HG02981 (cell line): ENCODE data around the gene LPIN1.

Experiments
- ATAC-seq: cut with Tn5 transposase; IDR thresholded peaks from one replicate; pipeline ENCODE4 v1.9.1; 2021; ENCODE audit warnings: mild to moderate bottlenecking, moderate library complexity; ENCODE audit not compliant: unreplicated experiment

Gene LPIN1

GRCh38 chr2:11778923-11779757, 32.7 kb downstream of the LPIN1 start:
- peak; percentile 82 for ATAC-seq

DNA sequence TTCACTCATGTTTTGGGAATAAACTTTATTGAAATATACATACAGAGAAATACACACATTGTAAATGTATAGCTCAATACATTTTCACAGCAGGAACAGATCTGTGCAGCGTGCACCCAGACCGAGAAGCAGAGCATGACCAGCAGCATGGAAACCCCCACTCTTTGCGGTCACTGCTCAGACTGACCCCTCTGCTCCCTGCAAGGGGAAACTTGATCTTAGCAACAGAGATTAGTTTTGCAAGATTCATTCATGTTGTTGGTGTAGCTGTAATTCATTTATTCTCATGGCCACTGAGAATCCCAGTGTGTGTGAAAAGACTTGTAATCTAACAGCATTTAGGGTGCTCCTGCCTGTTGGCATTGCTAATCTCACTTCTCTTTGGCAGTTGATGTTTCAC, 35.2 kb downstream of the LPIN1 start:
- no peak for ATAC-seq

DNA sequence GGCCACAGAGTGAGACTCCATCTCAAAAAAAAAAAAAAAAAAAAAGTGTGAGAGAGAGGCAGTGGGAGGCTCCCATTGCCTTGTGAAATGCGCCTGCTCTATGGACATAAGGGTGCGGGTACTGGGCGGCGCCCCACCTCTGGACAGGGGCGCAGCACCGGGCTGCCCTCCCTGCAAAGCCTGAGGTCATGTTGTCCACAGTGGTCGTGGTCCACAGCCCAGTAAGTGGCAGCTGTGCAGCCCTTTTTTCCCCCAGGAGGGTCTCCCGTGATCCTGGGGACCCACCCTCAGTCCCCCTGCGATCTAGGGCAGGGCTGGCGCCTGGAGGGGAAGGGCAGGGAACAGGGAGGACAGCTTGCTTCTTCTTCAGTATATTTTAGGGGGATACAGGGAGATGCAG, 37.8 kb downstream of the LPIN1 start:
- ATAC-seq: no peak

GRCh38 chr2:11784747-11785610, 38.5 kb downstream of the LPIN1 start:
- ATAC-seq: no peak

DNA sequence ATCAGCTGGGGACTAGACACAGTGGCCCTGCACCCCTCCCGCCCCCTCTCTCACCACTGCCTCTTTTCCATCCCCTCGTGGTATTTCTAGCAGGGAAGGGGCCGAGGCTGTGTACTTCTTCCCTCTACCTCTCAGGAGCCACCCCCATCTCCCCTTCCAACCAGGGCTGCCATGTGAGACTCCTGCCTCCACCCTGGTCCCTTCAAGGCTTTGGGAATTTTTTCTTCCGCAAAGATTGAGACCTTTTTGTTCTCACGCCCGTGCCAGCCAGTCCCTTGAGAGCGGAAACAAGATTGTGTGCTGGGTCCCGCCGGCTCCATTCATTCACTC, 39.1 kb downstream of the LPIN1 start:
- no peak for ATAC-seq

DNA sequence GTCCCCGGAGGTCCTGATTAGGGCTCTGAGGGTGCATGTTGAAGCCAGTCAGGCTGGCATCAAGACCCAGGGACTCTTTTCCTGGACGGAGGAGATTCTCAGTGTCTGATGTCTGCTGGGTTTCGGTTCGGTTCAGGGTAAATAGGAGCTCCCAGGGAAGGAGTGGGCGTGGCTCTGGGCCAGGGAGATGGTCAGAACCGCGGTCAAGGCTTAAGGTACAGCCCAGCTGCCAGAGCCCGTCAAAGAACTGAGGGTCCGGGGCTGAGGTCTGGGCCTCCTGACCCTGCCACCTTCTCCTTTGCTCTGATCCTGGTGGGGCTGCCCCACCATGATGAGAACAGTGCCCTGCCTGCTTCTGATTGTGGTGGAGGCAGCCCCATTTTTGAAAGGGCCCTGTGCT, 39.8 kb downstream of the LPIN1 start:
- ATAC-seq: no peak

DNA sequence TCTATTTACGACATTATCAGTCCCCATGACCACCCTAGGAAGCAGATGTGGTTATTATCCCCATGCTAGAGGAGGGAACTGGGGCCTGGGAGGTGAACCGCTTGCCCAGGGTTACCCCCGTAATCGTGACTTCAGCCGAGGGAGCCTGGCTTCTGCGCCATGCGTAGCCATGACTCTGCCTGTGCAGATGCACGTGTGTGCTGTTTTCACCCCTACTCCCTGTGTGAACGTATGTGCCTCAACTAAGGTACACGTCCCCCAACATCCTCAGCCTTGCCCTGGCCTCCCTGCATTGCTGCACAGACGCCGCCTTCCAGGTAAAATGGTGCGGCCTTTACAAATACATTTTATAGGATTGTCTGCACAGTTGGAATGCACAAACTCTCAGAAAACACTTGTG, 40.2 kb downstream of the LPIN1 start:
- ATAC-seq: no peak

GRCh38 chr2:11787991-11788390, 41.6 kb downstream of the LPIN1 start:
- ATAC-seq: no peak

DNA sequence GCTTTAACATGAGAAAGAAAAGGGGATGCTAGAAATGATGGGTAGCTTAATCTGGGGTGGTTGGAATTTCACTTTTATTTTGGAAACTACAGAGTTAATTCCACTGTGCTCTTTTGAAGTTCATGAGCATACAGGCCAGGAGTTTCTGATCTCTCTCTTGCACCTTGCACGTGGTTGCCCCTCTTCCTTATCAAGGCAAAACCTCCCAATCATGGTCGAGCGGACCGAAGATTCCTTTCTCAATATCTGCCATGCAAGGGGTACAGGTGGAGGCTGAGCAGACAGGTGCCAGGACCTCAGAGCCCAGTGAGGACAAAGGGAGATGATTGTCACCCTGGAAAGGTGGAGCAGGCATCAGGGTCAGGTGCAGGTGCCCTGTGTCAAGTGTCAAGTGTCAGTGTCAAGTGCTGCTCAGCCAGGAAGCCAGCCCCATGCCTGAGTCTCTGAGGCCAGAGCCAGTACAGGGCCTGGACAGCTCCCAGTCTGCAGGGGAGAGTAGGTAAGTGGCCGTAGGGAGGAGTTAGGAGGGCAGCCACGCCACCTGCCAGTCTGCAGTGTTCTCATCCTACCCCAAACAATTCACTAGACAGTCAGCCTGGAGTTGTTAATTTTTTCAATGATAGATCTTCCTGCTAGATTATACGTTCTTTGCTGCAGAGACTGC, 42.2 kb downstream of the LPIN1 start:
- no peak for ATAC-seq

- ATAC-seq: no peak
Measured at GRCh38 chr2:11789243-11789642, 42.8 kb downstream of the LPIN1 start.

GRCh38 chr2:11790228-11790627, 43.8 kb downstream of the LPIN1 start:
- no peak for ATAC-seq

DNA sequence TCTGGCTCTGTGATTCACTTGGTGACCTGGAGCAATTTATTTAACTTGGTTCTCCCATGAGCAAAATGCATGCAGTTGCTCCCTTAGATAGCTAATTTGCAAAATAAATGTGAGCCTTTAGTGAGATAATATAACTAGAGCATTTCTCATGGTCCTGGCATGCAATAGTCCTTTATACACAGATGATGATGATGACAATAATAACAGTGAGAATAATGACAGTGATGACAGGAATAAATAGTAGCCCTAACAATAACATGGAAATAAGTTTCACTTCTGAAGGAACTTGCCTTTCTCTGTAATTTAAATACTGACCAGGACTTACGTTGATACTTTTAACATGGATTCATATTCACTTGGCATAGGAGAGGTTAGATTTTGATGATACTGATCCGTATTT, 49.2 kb downstream of the LPIN1 start:
- no peak for ATAC-seq

DNA sequence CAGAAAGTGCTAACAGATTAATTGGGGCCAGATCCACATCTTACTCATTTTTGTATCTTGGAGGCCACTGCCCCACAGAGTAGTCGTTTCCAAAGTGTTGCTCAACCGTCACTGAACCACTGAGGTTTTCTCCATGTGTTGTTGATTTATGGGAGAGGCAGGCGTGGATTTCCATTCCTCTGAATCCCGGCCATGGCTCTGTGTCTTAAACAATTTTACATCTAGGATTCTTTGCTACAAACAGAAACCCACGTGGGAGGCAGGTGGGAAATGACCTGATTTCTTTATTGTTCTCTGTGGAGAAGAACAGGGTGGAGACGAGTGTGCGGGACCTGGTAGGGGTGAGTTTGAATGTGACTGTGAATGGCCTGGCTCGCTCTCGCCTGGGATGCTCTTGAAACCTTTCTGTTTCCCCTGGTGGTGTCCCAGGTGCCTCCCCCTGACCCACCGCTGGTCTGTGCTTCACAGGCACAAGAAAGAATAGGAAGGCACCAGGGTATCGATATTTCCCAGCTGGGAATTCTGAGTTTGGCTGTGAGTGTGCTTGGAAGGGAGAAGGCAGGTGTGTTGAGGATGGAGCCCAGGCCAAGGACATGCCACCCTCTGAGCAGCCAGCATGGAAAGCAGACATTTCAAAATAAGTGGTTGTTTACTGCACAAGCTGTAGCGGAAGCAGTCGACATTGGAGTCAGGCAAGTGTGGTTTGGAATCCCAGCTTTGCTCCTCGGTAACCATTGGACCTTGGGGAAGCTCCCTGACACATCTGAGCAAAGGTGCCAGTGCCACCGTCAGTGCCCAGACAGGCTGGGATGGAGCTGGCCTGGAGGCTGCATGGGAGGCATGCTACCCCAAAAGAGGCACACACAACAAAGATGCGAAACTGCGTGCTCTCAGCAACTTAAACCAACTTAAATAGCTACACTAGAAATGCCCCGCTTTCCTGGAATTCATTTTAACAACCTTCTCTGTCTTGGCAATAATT, 50.0 kb downstream of the LPIN1 start:
- no peak for ATAC-seq

DNA sequence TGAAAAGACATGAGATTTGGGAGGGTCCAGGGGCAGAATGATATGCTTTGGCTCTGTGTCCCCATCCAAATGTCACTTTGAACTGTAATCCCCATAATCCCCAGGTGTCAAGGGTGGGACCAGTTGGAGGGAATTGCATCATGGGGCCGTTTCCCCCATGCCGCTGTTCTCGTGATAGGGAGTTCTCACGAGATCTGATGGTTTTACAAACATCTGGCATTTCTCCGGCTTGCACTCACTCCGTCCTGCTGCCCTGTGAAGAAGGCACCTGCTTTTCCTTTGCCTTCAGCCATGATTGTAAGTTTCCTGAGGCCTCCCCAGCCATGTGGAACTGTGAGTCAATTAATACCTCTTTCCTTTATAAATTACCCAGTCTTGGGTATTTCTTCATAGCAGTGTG, 51.4 kb downstream of the LPIN1 start:
- no peak for ATAC-seq

GRCh38 chr2:11798701-11799435, 52.4 kb downstream of the LPIN1 start:
- ATAC-seq: no peak

DNA sequence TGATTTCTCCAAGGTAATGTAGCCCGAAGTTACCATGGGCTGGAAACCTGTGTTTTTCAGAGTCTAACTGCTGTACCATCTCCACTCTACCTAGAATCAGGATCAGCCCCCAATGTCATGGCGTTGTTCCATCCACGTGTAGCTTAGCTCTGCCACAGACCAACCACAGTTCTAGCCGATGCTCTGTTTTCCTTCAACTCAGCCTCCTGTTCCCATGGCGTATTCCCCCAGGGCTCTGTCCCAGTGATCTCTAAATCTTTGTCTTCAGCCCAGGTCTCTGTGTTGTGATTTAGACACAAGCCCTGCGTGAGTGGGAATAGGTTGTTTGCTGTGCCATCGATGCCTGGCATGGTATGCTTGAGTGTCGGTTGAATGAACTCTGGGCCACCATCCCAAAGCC, 53.4 kb downstream of the LPIN1 start:
- ATAC-seq: no peak

GRCh38 chr2:11802782-11803191, 56.4 kb downstream of the LPIN1 start:
- no peak for ATAC-seq

- ATAC-seq: no peak
Measured at GRCh38 chr2:11805024-11805423, 58.6 kb downstream of the LPIN1 start.

DNA sequence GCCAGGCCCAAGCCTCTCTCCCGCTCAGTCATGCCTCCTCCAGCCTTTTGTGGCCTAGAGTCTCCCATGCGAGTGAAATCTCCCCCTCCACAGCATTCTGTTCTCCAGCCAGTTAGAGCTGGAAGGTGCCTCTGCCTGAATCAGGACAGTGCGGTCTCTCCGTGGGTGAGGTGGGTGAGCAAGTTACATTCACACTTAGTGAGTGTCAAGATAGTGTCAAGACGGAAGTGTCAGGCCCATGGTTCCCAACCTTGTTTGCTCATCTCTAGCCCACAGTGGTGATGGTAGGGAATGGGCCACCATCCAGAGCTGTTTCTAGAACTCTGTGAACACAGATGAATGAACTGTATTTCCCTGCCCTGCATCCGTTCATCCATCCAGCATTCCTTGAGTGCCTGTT, 59.5 kb downstream of the LPIN1 start:
- ATAC-seq: no peak
